HEK293T (cell line): ENCODE measurements around the gene CNNM4.

Experiments
- CTCF ChIA-PET: fragments of 350-600 bp; formaldehyde crosslinking; extraction: SDS; loops from one replicate; lab custom pipeline; 2021; ENCODE audit warnings: antibody characterized with exemption, inconsistent platforms; lab: Yijun Ruan, JAX
- POLR2A ChIA-PET: fragments of 350-600 bp; formaldehyde crosslinking; extraction: SDS; loops from one replicate; lab custom pipeline; 2020; ENCODE audit warnings: antibody characterized with exemption, inconsistent platforms; lab: Yijun Ruan, JAX
- DNase-seq: peaks from one replicate; pipeline ENCODE4 v3.0.0; 2012; ENCODE audit warnings: mixed read lengths; ENCODE audit errors: extremely low spot score
- ARNT ChIP-seq: fragments of 450-650 bp; IDR thresholded peaks from 2 replicates; pipeline ENCODE4 v1.6.1; 2017; ENCODE audit warnings: mild to moderate bottlenecking
- BHLHE40 ChIP-seq: fragments of 450-650 bp; IDR thresholded peaks from 2 replicates; pipeline ENCODE4 v1.6.1; 2016; ENCODE audit warnings: mild to moderate bottlenecking, moderate library complexity, borderline replicate concordance
- CTBP1 ChIP-seq: fragments of 450-650 bp; IDR thresholded peaks from 2 replicates; pipeline ENCODE4 v1.6.1; 2016; ENCODE audit warnings: borderline replicate concordance
- ELF4 ChIP-seq: fragments of 450-650 bp; IDR thresholded peaks from 2 replicates; pipeline ENCODE4 v1.6.1; 2017; ENCODE audit warnings: antibody characterized with exemption
- FOXA1 ChIP-seq: fragments of 450-650 bp; IDR thresholded peaks from 2 replicates; pipeline ENCODE4 v1.6.1; 2016; ENCODE audit warnings: mild to moderate bottlenecking
- FOXK2 ChIP-seq: fragments of 450-650 bp; IDR thresholded peaks from 2 replicates; pipeline ENCODE4 v1.6.1; 2016; ENCODE audit warnings: mild to moderate bottlenecking
- FOXM1 ChIP-seq: fragments of 450-650 bp; IDR thresholded peaks from 2 replicates; pipeline ENCODE4 v1.6.1; 2017; ENCODE audit warnings: mild to moderate bottlenecking, borderline replicate concordance
- HDGF ChIP-seq: fragments of 450-650 bp; IDR thresholded peaks from 2 replicates; pipeline ENCODE4 v1.6.1; 2017; ENCODE audit warnings: antibody characterized with exemption, borderline replicate concordance
- L3MBTL2 ChIP-seq: fragments of 450-650 bp; conservative IDR thresholded peaks from 2 replicates; pipeline ENCODE4 v1.6.1; 2016; ENCODE audit warnings: mild to moderate bottlenecking
- LEF1 ChIP-seq: fragments of 450-650 bp; IDR thresholded peaks from 2 replicates; pipeline ENCODE4 v1.6.1; 2017; ENCODE audit warnings: mild to moderate bottlenecking, borderline replicate concordance
- NFRKB ChIP-seq: fragments of 450-650 bp; IDR thresholded peaks from 2 replicates; pipeline ENCODE4 v1.6.1; 2016; ENCODE audit warnings: mild to moderate bottlenecking, moderate library complexity
- SP1 ChIP-seq: fragments of 450-650 bp; IDR thresholded peaks from 2 replicates; pipeline ENCODE4 v1.6.1; 2017
- SUZ12 ChIP-seq: fragments of 450-650 bp; IDR thresholded peaks from 2 replicates; pipeline ENCODE4 v1.6.1; 2016; ENCODE audit warnings: mild to moderate bottlenecking
- TARDBP ChIP-seq: fragments of 450-650 bp; IDR thresholded peaks from 2 replicates; pipeline ENCODE4 v1.6.1; 2016
- ZNF384 ChIP-seq: fragments of 450-650 bp; IDR thresholded peaks from 2 replicates; pipeline ENCODE4 v1.6.1; 2016
- TF ChIP-seq, protein P1 (sequence below): fragments of 450-650 bp; IDR thresholded peaks from 2 replicates; pipeline ENCODE4 v1.6.1; 2016

Gene CNNM4

DNA sequence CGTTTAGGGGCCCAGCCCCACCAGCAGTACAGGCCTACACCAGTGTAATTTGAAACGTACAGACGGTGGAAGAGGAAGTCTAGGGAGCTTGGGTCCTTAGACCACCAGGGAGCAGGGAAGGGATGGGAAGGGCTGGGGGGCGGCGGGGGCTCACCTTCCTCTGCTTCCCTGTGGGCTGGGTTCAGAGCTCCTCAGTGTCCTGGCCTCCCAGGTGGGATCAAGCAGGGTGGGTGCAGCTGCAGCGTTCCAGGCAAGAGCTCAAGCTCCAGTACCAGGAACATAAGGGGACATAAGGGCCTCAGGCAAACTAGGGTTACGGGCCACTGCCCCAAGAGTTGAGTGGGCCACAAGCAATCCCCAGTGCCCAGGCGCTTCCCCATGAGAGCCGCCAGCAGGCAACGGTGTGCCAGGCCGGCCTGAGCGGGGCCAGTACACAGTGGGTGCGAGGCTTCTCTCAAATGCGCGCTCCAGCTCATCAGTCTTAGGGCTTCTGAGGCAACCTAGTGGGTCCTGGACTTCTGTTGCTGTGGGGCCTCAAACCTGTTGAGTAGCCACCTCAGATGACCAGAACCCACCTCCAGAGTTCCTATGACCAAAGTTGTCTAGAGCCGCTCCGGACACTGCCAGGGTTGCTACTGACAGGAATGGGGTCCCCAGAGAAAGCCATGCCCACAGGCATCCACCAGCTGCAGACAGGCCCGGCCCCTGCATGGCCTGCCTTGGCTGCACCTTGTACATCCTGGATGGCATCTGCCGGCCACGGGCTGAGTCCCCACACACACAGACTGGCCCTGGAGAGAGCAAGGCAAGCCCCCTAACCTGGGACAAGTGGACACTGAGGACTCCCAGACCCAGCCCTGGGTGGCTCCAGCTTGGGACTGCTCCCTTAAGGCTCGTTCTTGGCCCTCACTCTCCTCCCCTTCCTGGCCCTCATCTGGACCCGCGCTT lies 77.9 kb downstream of the CNNM4 start:
- DNase-seq: no peak
- no peak for TF ChIP-seq CTBP1
- TF ChIP-seq ARNT: no peak
- no peak for TF ChIP-seq FOXM1
- no peak for TF ChIP-seq FOXK2
- TF ChIP-seq NFRKB: no peak
- no peak for TF ChIP-seq BHLHE40
- TF ChIP-seq LEF1: no peak
- TF ChIP-seq TARDBP: no peak
- TF ChIP-seq L3MBTL2: no peak
- TF ChIP-seq SP1: no peak
- TF ChIP-seq SUZ12: no peak
- TF ChIP-seq, protein P1, sequence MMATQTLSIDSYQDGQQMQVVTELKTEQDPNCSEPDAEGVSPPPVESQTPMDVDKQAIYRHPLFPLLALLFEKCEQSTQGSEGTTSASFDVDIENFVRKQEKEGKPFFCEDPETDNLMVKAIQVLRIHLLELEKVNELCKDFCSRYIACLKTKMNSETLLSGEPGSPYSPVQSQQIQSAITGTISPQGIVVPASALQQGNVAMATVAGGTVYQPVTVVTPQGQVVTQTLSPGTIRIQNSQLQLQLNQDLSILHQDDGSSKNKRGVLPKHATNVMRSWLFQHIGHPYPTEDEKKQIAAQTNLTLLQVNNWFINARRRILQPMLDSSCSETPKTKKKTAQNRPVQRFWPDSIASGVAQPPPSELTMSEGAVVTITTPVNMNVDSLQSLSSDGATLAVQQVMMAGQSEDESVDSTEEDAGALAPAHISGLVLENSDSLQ: no peak
- TF ChIP-seq ELF4: no peak
- TF ChIP-seq FOXA1: no peak
- CTCF ChIA-PET: no interaction called here
- POLR2A ChIA-PET: interaction anchor here (1.4 kb wide), 1 partner anchor 20 kb away, joined by 4 read pairs; the partner anchor contains the start of gene ANKRD39

GRCh38 chr2:96839293-96839874 lies 78.7 kb downstream of the CNNM4 start:
- POLR2A ChIA-PET: interaction anchor here (1.4 kb wide), 1 partner anchor 19 kb away, joined by 4 read pairs; the partner anchor contains the start of gene ANKRD39
- no peak for DNase-seq
- no peak for TF ChIP-seq CTBP1
- no peak for TF ChIP-seq ARNT
- TF ChIP-seq SUZ12: no peak
- TF ChIP-seq FOXA1: no peak
- TF ChIP-seq SP1: no peak
- no peak for TF ChIP-seq TARDBP
- TF ChIP-seq LEF1: no peak
- TF ChIP-seq BHLHE40: no peak
- no peak for TF ChIP-seq NFRKB
- TF ChIP-seq, protein P1: no peak
- no peak for TF ChIP-seq HDGF
- no peak for TF ChIP-seq FOXM1
- CTCF ChIA-PET: no interaction called here

- ChIA-PET CTCF (no interaction called here), POLR2A (no interaction called here)
- no peak for DNase-seq
- TF ChIP-seq FOXA1: no peak
- no peak for TF ChIP-seq TARDBP
- no peak for TF ChIP-seq CTBP1
- no peak for TF ChIP-seq LEF1
- TF ChIP-seq, protein P1: no peak
- TF ChIP-seq HDGF: no peak
- TF ChIP-seq FOXK2: no peak
- no peak for TF ChIP-seq SUZ12
- TF ChIP-seq BHLHE40: no peak
- TF ChIP-seq SP1: no peak
- no peak for TF ChIP-seq ARNT
- TF ChIP-seq L3MBTL2: no peak
- TF ChIP-seq FOXM1: no peak
- TF ChIP-seq ELF4: no peak
- no peak for TF ChIP-seq ZNF384
- TF ChIP-seq NFRKB: no peak
These were observed 79.5 kb downstream of the CNNM4 start for GRCh38 chr2:96839875-96840850.

- TF ChIP-seq SP1 (no peak), FOXK2 (no peak), ARNT (no peak), LEF1 (no peak), NFRKB (no peak), CTBP1 (no peak)
- TF ChIP-seq, protein P1: no peak
- CTCF ChIA-PET: interaction anchor here (0.6 kb wide), 2 partner anchors 29 to 1276 kb away, joined by 3 to 5 read pairs; no protein-coding TSS in a partner anchor
- DNase-seq: no peak
- POLR2A ChIA-PET: interaction anchor here (1.1 to 1.6 kb wide), 3 partner anchors 16 to 26 kb away, joined by 3 to 10 read pairs (median 3); partner anchors contain the start of genes ANKRD39 and CNNM3
These were observed 81.2 kb downstream of the CNNM4 start for GRCh38 chr2:96841701-96842495.
